GM20000 (cell line): ENCODE results near the gene DYNC2H1.

Experiments
- DNase-seq: peaks from one replicate; pipeline ENCODE4 v3.0.0; 2012; ENCODE audit warnings: low spot score
- TF ChIP-seq, protein P1 (sequence below): IDR thresholded peaks from 2 replicates; pipeline ENCODE4 v1.5.1; 2012; ENCODE audit warnings: mild to moderate bottlenecking, control low read depth; ENCODE audit errors: extremely low read depth, missing control alignments

The DYNC2H1 gene

DNA sequence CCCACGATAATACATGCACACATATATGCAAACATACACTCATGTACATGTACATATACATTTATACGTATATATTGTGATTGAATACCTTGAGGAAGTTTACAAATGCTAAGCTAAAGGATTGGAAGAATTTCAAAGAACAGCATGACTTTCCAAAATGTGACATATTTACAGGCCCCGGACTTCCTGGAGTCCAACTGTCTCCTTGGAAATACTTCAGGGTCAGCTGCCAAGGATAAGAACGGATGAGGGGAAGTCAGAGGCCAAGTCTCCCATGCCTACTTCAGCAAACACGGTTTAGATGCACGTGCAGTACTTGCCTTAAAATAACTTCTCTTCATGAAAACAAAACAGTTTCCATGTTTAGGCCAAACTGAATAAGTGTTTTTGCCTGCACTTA lies 213.6 kb downstream of the DYNC2H1 start:
- TF ChIP-seq, protein P1, sequence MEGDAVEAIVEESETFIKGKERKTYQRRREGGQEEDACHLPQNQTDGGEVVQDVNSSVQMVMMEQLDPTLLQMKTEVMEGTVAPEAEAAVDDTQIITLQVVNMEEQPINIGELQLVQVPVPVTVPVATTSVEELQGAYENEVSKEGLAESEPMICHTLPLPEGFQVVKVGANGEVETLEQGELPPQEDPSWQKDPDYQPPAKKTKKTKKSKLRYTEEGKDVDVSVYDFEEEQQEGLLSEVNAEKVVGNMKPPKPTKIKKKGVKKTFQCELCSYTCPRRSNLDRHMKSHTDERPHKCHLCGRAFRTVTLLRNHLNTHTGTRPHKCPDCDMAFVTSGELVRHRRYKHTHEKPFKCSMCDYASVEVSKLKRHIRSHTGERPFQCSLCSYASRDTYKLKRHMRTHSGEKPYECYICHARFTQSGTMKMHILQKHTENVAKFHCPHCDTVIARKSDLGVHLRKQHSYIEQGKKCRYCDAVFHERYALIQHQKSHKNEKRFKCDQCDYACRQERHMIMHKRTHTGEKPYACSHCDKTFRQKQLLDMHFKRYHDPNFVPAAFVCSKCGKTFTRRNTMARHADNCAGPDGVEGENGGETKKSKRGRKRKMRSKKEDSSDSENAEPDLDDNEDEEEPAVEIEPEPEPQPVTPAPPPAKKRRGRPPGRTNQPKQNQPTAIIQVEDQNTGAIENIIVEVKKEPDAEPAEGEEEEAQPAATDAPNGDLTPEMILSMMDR: no peak
- DNase-seq: no peak

DNA sequence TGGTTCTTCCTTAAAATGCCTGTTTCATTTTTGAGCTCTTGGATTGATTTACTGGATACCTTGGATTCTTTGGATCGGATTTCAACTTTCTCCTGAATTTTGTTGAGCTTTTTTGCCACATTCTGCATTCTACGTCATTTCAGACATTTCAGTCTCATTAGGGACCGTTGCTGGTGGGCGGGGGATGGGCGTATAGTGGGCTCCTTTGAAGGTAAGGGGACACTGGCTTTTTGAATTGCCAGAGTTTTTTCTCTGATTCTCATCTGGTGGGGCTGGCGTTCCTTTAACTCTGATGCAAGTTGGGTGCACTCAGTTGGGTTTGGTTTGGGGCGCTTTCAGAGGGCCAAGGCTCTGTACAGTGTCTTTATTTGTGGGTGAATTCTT lies 216.5 kb downstream of the DYNC2H1 start:
- DNase-seq: no peak

GRCh38 chr11:103326070-103326794 lies 217.0 kb downstream of the DYNC2H1 start:
- TF ChIP-seq, protein P1: peak; percentile 75
- DNase-seq: peak; percentile 48

More for the DNA sequence above, 216.5 kb downstream of the DYNC2H1 start:
- TF ChIP-seq, protein P1: no peak

DNA sequence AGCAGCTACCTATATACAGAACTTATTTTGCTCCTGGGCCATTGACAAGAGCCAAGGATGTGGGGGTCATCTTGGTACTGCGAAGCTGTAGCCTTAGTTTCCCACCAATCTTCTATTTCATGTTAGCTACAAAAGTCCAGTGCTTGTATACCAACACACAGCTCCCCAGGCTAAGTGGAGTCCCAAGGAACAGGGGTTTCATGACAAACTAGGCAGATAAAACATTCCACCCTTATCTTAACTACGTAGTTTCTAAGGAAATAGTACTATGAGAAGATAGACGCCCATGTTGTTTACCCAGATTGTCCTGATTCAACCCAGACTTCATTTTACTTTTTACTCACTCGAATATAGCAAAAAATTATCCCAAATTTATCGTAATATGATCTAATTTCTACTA lies 218.5 kb downstream of the DYNC2H1 start:
- no peak for DNase-seq
- TF ChIP-seq, protein P1: no peak

GRCh38 chr11:103332409-103332808 lies 223.2 kb downstream of the DYNC2H1 start:
- TF ChIP-seq, protein P1: no peak
- no peak for DNase-seq

- no peak for DNase-seq
- TF ChIP-seq, protein P1: no peak
Observed at GRCh38 chr11:103338621-103339484, 229.6 kb downstream of the DYNC2H1 start.

DNA sequence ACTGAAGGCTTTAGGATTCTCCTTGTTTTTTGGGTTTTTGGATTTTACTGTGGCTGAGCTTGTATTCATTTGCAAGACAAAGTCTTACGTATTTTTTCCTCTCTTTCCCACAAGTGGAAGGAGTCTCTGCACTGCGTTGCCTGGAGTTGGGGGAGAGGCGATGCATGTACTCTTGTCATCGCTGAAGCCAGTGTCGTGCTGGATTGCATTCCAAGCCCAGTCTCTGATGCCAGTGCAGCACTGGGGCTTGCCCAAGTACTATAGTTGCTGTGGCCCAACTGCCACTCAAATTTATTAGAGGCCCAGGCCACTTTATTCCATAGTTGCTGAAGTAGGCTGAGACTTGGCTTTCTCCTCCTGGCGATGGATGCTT lies 230.2 kb downstream of the DYNC2H1 start:
- TF ChIP-seq, protein P1: no peak
- DNase-seq: no peak
